ENCODE results near the gene NUP188. TPM values are rescaled to one million over a fixed set of nuclear protein-coding genes. Genes with fewer than 3 reads are reported as not detected.

NUP188 gene
- total RNA-seq, 1 donor from 2014 or later = 37.6 TPM

GRCh38 chr9:128901822-128902221, 45.7 kb upstream of the NUP188 start:
- TF ChIP-seq, protein P1, sequence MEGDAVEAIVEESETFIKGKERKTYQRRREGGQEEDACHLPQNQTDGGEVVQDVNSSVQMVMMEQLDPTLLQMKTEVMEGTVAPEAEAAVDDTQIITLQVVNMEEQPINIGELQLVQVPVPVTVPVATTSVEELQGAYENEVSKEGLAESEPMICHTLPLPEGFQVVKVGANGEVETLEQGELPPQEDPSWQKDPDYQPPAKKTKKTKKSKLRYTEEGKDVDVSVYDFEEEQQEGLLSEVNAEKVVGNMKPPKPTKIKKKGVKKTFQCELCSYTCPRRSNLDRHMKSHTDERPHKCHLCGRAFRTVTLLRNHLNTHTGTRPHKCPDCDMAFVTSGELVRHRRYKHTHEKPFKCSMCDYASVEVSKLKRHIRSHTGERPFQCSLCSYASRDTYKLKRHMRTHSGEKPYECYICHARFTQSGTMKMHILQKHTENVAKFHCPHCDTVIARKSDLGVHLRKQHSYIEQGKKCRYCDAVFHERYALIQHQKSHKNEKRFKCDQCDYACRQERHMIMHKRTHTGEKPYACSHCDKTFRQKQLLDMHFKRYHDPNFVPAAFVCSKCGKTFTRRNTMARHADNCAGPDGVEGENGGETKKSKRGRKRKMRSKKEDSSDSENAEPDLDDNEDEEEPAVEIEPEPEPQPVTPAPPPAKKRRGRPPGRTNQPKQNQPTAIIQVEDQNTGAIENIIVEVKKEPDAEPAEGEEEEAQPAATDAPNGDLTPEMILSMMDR (conservative IDR thresholded peaks at IDR 0.05; ENCODE audit: low read depth, low read length) = no peak
- H3K4me3 ChIP-seq (ENCODE audit: low read depth, low read length) = no peak overlapping the region
- DNase-seq (ENCODE audit: low read depth) = no peak

GRCh38 chr9:128902351-128903078, 45.0 kb upstream of the NUP188 start:
- DNase-seq (ENCODE audit: low read depth) = no peak
- H3K4me3 ChIP-seq (ENCODE audit: low read depth, low read length) = no peak overlapping the region
- TF ChIP-seq, protein P1 (conservative IDR thresholded peaks at IDR 0.05; ENCODE audit: low read depth, low read length) = no peak

GRCh38 chr9:128903079-128903461, 44.4 kb upstream of the NUP188 start:
- TF ChIP-seq, protein P1 (conservative IDR thresholded peaks at IDR 0.05; ENCODE audit: low read depth, low read length) = no peak
- no peak overlapping the region for H3K4me3 ChIP-seq (ENCODE audit: low read depth, low read length)
- DNase-seq (ENCODE audit: low read depth) = no peak

DNA sequence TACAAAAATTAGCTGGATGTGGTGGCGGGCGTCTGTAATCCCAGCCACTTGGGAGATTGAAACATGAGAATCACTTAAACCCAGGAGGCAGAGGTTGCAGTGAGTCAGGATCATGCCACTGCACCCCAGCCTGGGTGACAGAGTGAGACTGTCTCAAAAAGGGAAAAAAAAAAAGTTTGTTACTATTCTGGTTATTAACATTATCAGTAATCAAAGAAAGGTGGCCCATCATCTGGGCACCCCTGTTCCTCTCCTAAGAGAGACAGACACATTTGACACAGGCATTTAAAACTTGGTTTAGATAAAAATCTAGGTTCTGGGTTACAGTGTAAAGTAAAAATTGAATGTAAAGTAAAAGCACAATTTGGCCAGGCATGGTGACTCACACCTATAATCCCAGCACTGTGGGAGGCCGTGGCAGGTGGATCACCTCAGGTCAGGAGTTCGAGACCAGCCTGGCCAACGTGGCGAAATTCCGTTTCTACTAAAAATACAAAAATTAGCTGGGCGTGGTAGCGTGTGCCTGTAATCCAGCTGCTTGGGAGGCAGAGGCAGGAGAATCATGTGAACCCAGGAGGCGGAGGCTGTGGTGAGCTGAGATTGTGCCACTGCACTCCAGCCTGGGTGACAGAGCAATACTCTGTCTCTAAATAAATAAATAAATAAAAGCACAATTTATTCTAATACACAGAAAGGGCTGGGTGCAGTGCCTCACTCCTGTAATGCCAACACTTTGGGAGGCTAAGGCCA, 43.5 kb upstream of the NUP188 start:
- TF ChIP-seq, protein P1 (conservative IDR thresholded peaks at IDR 0.05; ENCODE audit: low read depth, low read length) = no peak
- no peak for DNase-seq (ENCODE audit: low read depth)

GRCh38 chr9:128905964-128906363, 41.5 kb upstream of the NUP188 start:
- no peak overlapping the region for H3K4me3 ChIP-seq (ENCODE audit: low read depth, low read length)
- no peak for DNase-seq (ENCODE audit: low read depth)
- TF ChIP-seq, protein P1 (conservative IDR thresholded peaks at IDR 0.05; ENCODE audit: low read depth, low read length) = no peak

More for the DNA sequence above, 43.5 kb upstream of the NUP188 start:
- H3K4me3 ChIP-seq (ENCODE audit: low read depth, low read length) = no peak overlapping the region

GRCh38 chr9:128906741-128907140, 40.8 kb upstream of the NUP188 start:
- no peak overlapping the region for H3K4me3 ChIP-seq (ENCODE audit: low read depth, low read length)
- no peak for DNase-seq (ENCODE audit: low read depth)
- TF ChIP-seq, protein P1 (conservative IDR thresholded peaks at IDR 0.05; ENCODE audit: low read depth, low read length) = no peak

Data from epithelial cell of proximal tubule (primary cell).